GM23338 (cell line): ENCODE measurements around the gene TMEM61. TPM values are rescaled to one million over a fixed set of nuclear protein-coding genes. Genes with fewer than 3 reads are reported as not detected.

Experiments used
- ATAC-seq: fragments of 200-7000 bp; cut with Tn5 transposase; 3 replicates; pipeline ENCODE4 v1.9.1; 2020
- DNase-seq: peaks from one replicate; pipeline ENCODE4 v3.0.0-alpha.2; 2015; ENCODE audit warnings: low spot score
- H2AFZ ChIP-seq: fragments of 200-600 bp; sonication (generic); 2 replicates; pipeline ENCODE4 v1.8.0; 2016; ENCODE audit warnings: antibody characterized with exemption, mild to moderate bottlenecking, moderate library complexity
- H3F3A ChIP-seq: fragments of 200-600 bp; sonication (generic); replicated peaks from 2 replicates; pipeline ENCODE4 v1.8.0; 2017; ENCODE audit warnings: antibody characterized with exemption, mixed run types, low read depth
- H3K27ac ChIP-seq: fragments of 200-600 bp; sonication (generic); 2 replicates; pipeline ENCODE4 v1.6.1; 2016; ENCODE audit warnings: low read depth
- H3K27me3 ChIP-seq: fragments of 200-600 bp; sonication (generic); 2 replicates; pipeline ENCODE4 v1.8.0; 2016; ENCODE audit warnings: mild to moderate bottlenecking, mixed run types, moderate library complexity; ENCODE audit not compliant: insufficient read depth
- H3K36me3 ChIP-seq: fragments of 200-600 bp; sonication (generic); 2 replicates; pipeline ENCODE4 v1.8.0; 2016; ENCODE audit warnings: mild to moderate bottlenecking; ENCODE audit not compliant: insufficient read depth
- H3K4me1 ChIP-seq: fragments of 200-600 bp; sonication (generic); 2 replicates; pipeline ENCODE4 v1.8.0; 2016; ENCODE audit warnings: mild to moderate bottlenecking, moderate library complexity; ENCODE audit not compliant: insufficient read depth
- H3K4me2 ChIP-seq: fragments of 200-600 bp; sonication (generic); 2 replicates; pipeline ENCODE4 v1.7.1; 2017; ENCODE audit warnings: mixed run types
- H3K4me3 ChIP-seq: fragments of 200-600 bp; sonication (generic); 2 replicates; pipeline ENCODE4 v1.6.1; 2016; ENCODE audit warnings: mixed run types
- H3K79me2 ChIP-seq: fragments of 200-600 bp; sonication (generic); replicated peaks from 2 replicates; pipeline ENCODE4 v1.8.0; 2017; ENCODE audit warnings: mild to moderate bottlenecking; ENCODE audit not compliant: insufficient read depth
- H3K9me2 ChIP-seq: fragments of 200-600 bp; sonication (generic); 2 replicates; pipeline ENCODE4 v1.8.0; 2017; ENCODE audit not compliant: insufficient read depth
- H4K20me1 ChIP-seq: fragments of 200-600 bp; sonication (generic); replicated peaks from 2 replicates; pipeline ENCODE4 v1.8.0; 2017; ENCODE audit warnings: mild to moderate bottlenecking; ENCODE audit not compliant: insufficient read depth
- H3K27ac Mint-ChIP-seq: 2 replicates; pipeline ENCODE4 v1.8.0; 2020; ENCODE audit warnings: inconsistent platforms, mild to moderate bottlenecking, moderate library complexity, mixed read lengths
- H3K27me3 Mint-ChIP-seq: 3 replicates; pipeline ENCODE4 v1.8.0; 2022; ENCODE audit warnings: low read depth, mild to moderate bottlenecking, moderate library complexity, mixed read lengths, inconsistent platforms; ENCODE audit not compliant: insufficient read depth, poor library complexity
- H3K36me3 Mint-ChIP-seq: 3 replicates; pipeline ENCODE4 v1.8.0; 2021; ENCODE audit warnings: low read depth, mild to moderate bottlenecking, inconsistent platforms, moderate library complexity, mixed read lengths
- H3K4me1 Mint-ChIP-seq: 3 replicates; pipeline ENCODE4 v1.8.0; 2020; ENCODE audit warnings: mild to moderate bottlenecking, inconsistent platforms, mixed read lengths
- H3K4me3 Mint-ChIP-seq: 3 replicates; pipeline ENCODE4 v1.8.0; 2021; ENCODE audit warnings: moderate library complexity, mild to moderate bottlenecking, inconsistent platforms, mixed read lengths
- H3K9me3 Mint-ChIP-seq: 3 replicates; pipeline ENCODE4 v1.8.0; 2020; ENCODE audit warnings: moderate library complexity, mild to moderate bottlenecking, inconsistent platforms, mixed read lengths
- CREB1 ChIP-seq: fragments of 250-450 bp; sonication (Bioruptor Pico); IDR thresholded peaks from 2 replicates; pipeline ENCODE4 v1.5.0; 2020; ENCODE audit warnings: low read depth, mild to moderate bottlenecking, moderate library complexity
- CTCF ChIP-seq, 2 experiments: fragments of 200-600 bp in 1 of 2; sonication (generic) in 1 of 2; conservative IDR thresholded peaks; 2 replicates each; pipeline versions ENCODE4 v1.5.1 to v1.6.1; 2016 to 2017; ENCODE audit warnings: antibody characterized with exemption in 2 of 2, low read depth in 2 of 2, mild to moderate bottlenecking in 2 of 2, moderate library complexity in 1 of 2
- EZH2 ChIP-seq: fragments of 200-600 bp; sonication (generic); IDR thresholded peaks from one replicate; pipeline ENCODE4 v1.8.0; 2017; ENCODE audit warnings: antibody characterized with exemption, mild to moderate bottlenecking, low read depth; ENCODE audit not compliant: unreplicated experiment
- JUNB ChIP-seq: IDR thresholded peaks from one replicate; pipeline ENCODE4 v1.6.1; 2016; ENCODE audit warnings: antibody characterized with exemption; ENCODE audit not compliant: unreplicated experiment
- NANOG ChIP-seq: IDR thresholded peaks from 2 replicates; pipeline ENCODE4 v1.6.1; 2016; ENCODE audit warnings: antibody characterized with exemption, borderline replicate concordance
- POLR2AphosphoS5 ChIP-seq: IDR thresholded peaks from 2 replicates; pipeline ENCODE4 v1.6.1; 2016; ENCODE audit warnings: antibody characterized with exemption, low read depth
- REST ChIP-seq: IDR thresholded peaks from one replicate; pipeline ENCODE4 v1.6.1; 2018; ENCODE audit warnings: antibody characterized with exemption; ENCODE audit not compliant: unreplicated experiment
- STAT1 ChIP-seq: IDR thresholded peaks from one replicate; pipeline ENCODE4 v1.6.1; 2016; ENCODE audit warnings: antibody characterized with exemption; ENCODE audit not compliant: unreplicated experiment
- ZNF114 ChIP-seq: fragments of 250-450 bp; sonication (Bioruptor Pico); IDR thresholded peaks from 2 replicates; pipeline ENCODE4 v1.5.0; 2020; ENCODE audit warnings: mild to moderate bottlenecking, moderate library complexity
- ZNF331 ChIP-seq: fragments of 250-450 bp; sonication (Bioruptor Pico); IDR thresholded peaks from 2 replicates; pipeline ENCODE4 v1.5.0; 2020; ENCODE audit warnings: low read depth, mild to moderate bottlenecking, moderate library complexity
- ZNF462 ChIP-seq: fragments of 250-450 bp; sonication (Bioruptor Pico); IDR thresholded peaks from 2 replicates; pipeline ENCODE4 v1.5.0; 2020; ENCODE audit warnings: mild to moderate bottlenecking, moderate library complexity
- polyA plus RNA-seq: library from polyadenylated mRNA; unstranded; fragments of >200 nt; fragmentation: Nextera tagmentation; extraction: Ambion mirVana; gene quantifications from 2 replicates; pipeline ENCODE4 v1.2.1, GENCODE V29; 2016
- total RNA-seq: library from RNA; depleted of rRNA; stranded (reverse); fragments of >200 nt; shearing (Covaris generic); gene quantifications from 2 replicates; pipeline ENCODE4 v1.2.3, GENCODE V29; 2014

The TMEM61 gene
- total and polyA plus RNA-seq, 2 experiments from 2014 or later, result 2.0 to 3.6 TPM

GRCh38 chr1:55001311-55001710 lies 20.9 kb downstream of the TMEM61 start:
- Mint-ChIP-seq H3K27ac (no peak overlapping the region), H3K9me3 (no peaks in the 10 kb centered on the region), H3K4me3 (no peak overlapping the region), H3K27me3 (peaks cover 31% of the 10 kb centered on the region), H3K36me3 (no peaks in the 10 kb centered on the region), H3K4me1 (peaks cover 16% of the 10 kb centered on the region)
- H3K79me2 ChIP-seq, result no peaks in the 10 kb centered on the region
- peaks cover 18% of the 10 kb centered on the region for H3K4me1 ChIP-seq
- no peaks in the 10 kb centered on the region for H3K36me3 ChIP-seq
- H3K27me3 ChIP-seq, result peaks cover 49% of the 10 kb centered on the region
- H2AFZ ChIP-seq, result no peak overlapping the region
- H3K4me3 ChIP-seq, result no peak overlapping the region
- ATAC-seq (no peak), DNase-seq (no peak)
- no peaks in the 10 kb centered on the region for H3K9me2 ChIP-seq
- no peak for TF ChIP-seq ZNF331
- no peak for TF ChIP-seq EZH2
- no peak for TF ChIP-seq JUNB
- TF ChIP-seq REST, result no peak
- no peak for TF ChIP-seq POLR2AphosphoS5
- no peak for TF ChIP-seq ZNF114
- no peaks in the 10 kb centered on the region for H3F3A ChIP-seq
- no peaks in the 10 kb centered on the region; the same call in 1 of the 2 replicates for H4K20me1 ChIP-seq
- no peak overlapping the region for H3K27ac ChIP-seq
- no peak overlapping the region for H3K4me2 ChIP-seq

GRCh38 chr1:55002686-55003085 lies 22.3 kb downstream of the TMEM61 start:
- Histone ChIP-seq H3F3A (no peaks in the 10 kb centered on the region), H3K27ac (no peak overlapping the region), H3K4me3 (no peak overlapping the region), H3K9me2 (no peaks in the 10 kb centered on the region), H3K27me3 (peaks cover 37% of the 10 kb centered on the region), H3K4me1 (peaks cover 11% of the 10 kb centered on the region), H3K36me3 (no peaks in the 10 kb centered on the region), H3K4me2 (no peak overlapping the region), H2AFZ (no peak overlapping the region), H3K79me2 (no peaks in the 10 kb centered on the region), H4K20me1 (no peaks in the 10 kb centered on the region; the same call in 1 of the 2 replicates)
- Mint-ChIP-seq H3K9me3 (no peaks in the 10 kb centered on the region), H3K27ac (no peak overlapping the region), H3K36me3 (no peaks in the 10 kb centered on the region), H3K27me3 (peaks cover 19% of the 10 kb centered on the region), H3K4me1 (peaks cover 6% of the 10 kb centered on the region), H3K4me3 (no peak overlapping the region)
- ATAC-seq, result no peak
- DNase-seq, result no peak
- TF ChIP-seq EZH2 (no peak), POLR2AphosphoS5 (no peak), STAT1 (no peak), CTCF (conservative IDR thresholded peaks at IDR 0.05; ENCODE audit: low read depth in 2 of 2) (no peak), JUNB (no peak), NANOG (no peak), ZNF114 (no peak), ZNF462 (CRISPR knock-in tag) (no peak), CREB1 (CRISPR knock-in tag) (no peak)
